Effector memory CD8-positive, alpha-beta T cell (primary cell): ENCODE measurements around the gene SMURF2.

Source experiments
- ATAC-seq: fragments of 150-1000 bp; cut with Tn5 transposase; replicated peaks from 2 replicates; pipeline ENCODE4 v1.10.0; 2021; ENCODE audit warnings: mild to moderate bottlenecking, moderate library complexity
- DNase-seq, 3 experiments: peaks; one replicate each; pipeline ENCODE4 v3.0.0; 2021
- H3K27ac Mint-ChIP-seq, 2 donors: one replicate each; pipeline ENCODE4 v1.8.0; 2022; ENCODE audit warnings: mild to moderate bottlenecking in 2 of 2, mixed read lengths in 2 of 2, moderate library complexity in 2 of 2
- H3K27me3 Mint-ChIP-seq, 2 donors: one replicate each; pipeline ENCODE4 v1.8.0; 2022; ENCODE audit warnings: mixed read lengths in 2 of 2
- H3K36me3 Mint-ChIP-seq: one replicate; pipeline ENCODE4 v1.8.0; 2022; ENCODE audit warnings: mild to moderate bottlenecking, moderate library complexity, mixed read lengths; ENCODE audit not compliant: insufficient read depth
- H3K4me1 Mint-ChIP-seq, 2 donors: one replicate each; pipeline ENCODE4 v1.8.0; 2022; ENCODE audit warnings: low read depth in 2 of 2, mixed read lengths in 2 of 2
- H3K4me3 Mint-ChIP-seq, 2 donors: one replicate each; pipeline ENCODE4 v1.8.0; 2022; ENCODE audit warnings: mild to moderate bottlenecking in 2 of 2, mixed read lengths in 2 of 2, moderate library complexity in 2 of 2
- H3K9me3 Mint-ChIP-seq, 2 donors: one replicate each; pipeline ENCODE4 v1.8.0; 2022; ENCODE audit warnings: mixed read lengths in 2 of 2
- total RNA-seq, 9 experiments: gene quantifications; one replicate each; lab custom pipeline; 2026; lab: John Stamatoyannopoulos, UW

Gene SMURF2
- total RNA-seq: 31.9 to 169 (median 80.5) reads per million in 9 experiments

DNA sequence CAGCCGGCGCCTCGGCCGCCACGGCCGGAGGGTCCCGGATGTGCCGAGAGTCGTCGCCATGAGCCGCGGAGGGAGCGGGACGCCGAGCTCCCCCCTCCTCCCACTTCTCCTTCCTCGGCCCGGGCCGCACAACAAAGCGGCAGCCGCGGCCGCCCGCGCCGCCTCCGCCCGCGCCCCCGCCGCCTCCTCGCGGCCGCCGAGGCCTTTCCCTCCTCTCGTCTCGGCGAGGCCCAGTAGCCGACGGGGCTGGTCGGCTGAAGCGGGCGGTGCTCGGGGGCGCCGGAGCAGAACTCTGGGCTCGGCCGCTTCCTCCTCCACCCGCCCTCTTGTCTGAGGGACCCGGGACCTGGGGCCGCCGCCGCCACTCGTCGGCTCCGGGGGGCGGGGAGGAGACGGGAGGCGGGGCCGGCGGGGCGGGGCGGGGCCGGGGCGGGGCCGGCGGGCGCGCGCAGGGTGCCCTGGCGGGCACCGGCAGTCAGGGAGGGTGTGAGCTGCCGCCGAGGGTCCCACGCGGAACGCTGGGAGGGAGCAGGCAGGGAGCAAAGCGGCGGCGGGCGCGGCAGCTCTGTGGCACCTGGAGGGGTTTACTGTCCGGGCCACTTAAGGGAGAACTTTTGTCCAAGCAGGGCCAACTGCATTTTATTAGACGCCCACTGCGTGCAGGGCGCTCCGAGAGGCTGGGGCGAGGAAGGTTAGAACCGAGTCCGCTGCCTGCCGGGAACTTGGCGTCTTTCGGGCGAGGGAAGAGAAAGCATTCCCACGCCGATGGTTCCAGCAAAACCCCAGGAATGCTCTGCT, at the start of gene SMURF2:
TSS of gene SMURF2 (minus strand) at position 332 of the 798 bp plus-strand sequence. CDS start 427 bp downstream, outside the sequence.
- no peaks in the 10 kb centered on the region for H3K9me3 Mint-ChIP-seq
- peaks cover 28 to 34% of the 10 kb centered on the region in 2 donors for H3K4me1 Mint-ChIP-seq
- peak; percentile 83 for ATAC-seq
- H3K27me3 Mint-ChIP-seq: no peaks in the 10 kb centered on the region
- H3K27ac Mint-ChIP-seq: peak within 1 kb of the TSS; percentile 96 to 97
- peak; percentile 72 to 79 (median 73) for DNase-seq
- H3K36me3 Mint-ChIP-seq: peaks cover 22% of the 10 kb centered on the region
- H3K4me3 Mint-ChIP-seq: peak within 1 kb of the TSS; percentile 96 to 98

DNA sequence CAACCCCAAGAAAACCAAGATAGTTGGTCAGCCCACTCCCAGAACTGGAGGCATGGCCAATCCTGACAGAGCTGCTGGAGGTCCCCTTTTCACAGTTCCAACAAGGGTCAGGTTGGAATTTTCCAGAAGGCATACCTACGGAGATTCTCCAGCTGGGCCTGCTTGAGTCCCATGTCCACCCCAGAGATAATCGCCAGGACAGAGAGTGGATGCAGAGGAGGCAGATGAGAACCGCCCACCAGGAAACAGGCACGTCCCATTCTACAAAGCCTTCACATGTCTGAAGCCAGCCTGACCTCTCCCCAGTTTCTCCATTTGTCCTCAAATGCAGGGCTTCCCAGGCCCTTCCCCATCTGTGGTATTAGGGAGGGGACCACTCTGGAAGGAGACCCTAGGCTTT, 47.4 kb upstream of the SMURF2 start:
- peak overlapping the region; percentile 93 to 95 for H3K27ac Mint-ChIP-seq
- ATAC-seq (no peak), DNase-seq (no peak)
- no peaks in the 10 kb centered on the region for H3K9me3 Mint-ChIP-seq
- H3K27me3 Mint-ChIP-seq: no peaks in the 10 kb centered on the region
- peak overlapping the region; percentile 65 to 69 for H3K4me3 Mint-ChIP-seq
- H3K4me1 Mint-ChIP-seq: peaks cover 62 to 64% of the 10 kb centered on the region in 2 donors
- H3K36me3 Mint-ChIP-seq: peaks cover 8% of the 10 kb centered on the region

DNA sequence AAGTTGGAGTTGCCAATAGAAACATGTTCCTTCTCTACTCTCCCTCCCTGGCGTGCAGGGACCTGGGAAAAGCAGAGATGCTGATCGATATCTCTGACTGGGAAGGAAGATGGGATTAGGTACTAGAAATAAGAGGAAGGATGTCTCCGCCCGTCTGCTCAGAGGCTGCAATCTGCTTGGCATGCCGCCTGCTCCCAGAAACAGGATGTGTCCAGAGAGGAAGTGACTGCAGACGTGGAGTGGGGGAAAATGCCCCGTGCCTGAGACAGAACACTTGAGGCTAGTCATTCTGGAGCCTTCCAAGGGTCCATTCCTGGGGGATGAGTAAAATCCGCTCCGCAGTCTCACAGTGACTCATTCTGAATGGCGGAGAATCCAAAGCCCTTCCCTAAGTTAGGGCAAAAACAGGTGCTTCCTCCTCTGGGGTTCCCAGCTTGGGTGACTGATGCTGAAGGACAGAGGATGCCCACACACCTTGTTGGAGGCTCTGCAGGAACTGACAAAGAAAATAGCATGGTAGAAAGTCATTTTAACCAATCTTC, 45.0 kb upstream of the SMURF2 start:
- no peaks in the 10 kb centered on the region for H3K27me3 Mint-ChIP-seq
- peaks cover 8% of the 10 kb centered on the region for H3K36me3 Mint-ChIP-seq
- peak overlapping the region in 1 of 2 donors; percentile 45 for H3K4me3 Mint-ChIP-seq
- peaks cover 43 to 46% of the 10 kb centered on the region in 2 donors for H3K4me1 Mint-ChIP-seq
- no peaks in the 10 kb centered on the region for H3K9me3 Mint-ChIP-seq
- DNase-seq (no peak), ATAC-seq (no peak)
- H3K27ac Mint-ChIP-seq: peak overlapping the region; percentile 41 to 83

DNA sequence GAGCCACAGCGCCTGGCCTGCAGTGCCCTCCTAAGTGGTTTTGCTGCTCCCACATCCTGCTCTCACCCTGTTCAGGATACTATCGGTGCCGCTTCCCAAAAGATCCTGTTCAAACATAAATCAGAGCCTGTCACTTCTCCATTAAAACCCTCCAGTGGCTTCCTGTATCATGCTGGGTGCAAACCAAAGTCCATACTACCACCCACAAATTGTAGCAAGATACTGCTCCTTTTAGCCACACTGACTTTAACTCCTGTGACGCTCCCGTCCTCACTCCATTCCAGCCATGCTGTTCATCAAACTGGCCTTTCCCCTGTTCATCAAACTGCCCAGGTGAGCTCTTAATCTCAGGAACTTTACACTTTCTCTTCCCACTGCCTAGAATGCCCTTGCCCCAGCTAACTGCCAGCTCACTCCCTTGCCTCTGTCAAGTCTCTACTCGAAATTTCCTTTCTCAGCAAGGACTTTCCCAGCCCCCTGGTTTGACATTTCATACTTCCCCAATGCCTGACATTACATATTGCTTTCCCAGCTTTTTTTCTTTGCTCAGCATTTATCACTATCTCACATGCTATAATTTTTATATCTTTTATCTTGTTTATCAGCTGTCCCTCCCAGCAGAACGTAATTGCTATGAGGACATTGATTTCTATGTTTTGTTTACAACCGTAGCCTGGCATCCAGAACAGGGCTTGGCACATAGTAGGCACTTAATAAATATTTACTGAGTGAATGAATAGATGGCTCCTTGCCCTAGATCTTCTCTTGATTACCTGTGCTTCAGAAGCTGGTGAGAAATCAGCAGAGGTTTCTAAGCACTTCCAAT, 44.3 kb upstream of the SMURF2 start:
- Mint-ChIP-seq H3K27ac (peak overlapping the region; percentile 41 to 83), H3K27me3 (no peaks in the 10 kb centered on the region), H3K36me3 (peaks cover 8% of the 10 kb centered on the region), H3K4me1 (peaks cover 42 to 43% of the 10 kb centered on the region in 2 donors), H3K4me3 (peak overlapping the region in 1 of 2 donors; percentile 45), H3K9me3 (no peaks in the 10 kb centered on the region)
- no peak for DNase-seq
- ATAC-seq: no peak

DNA sequence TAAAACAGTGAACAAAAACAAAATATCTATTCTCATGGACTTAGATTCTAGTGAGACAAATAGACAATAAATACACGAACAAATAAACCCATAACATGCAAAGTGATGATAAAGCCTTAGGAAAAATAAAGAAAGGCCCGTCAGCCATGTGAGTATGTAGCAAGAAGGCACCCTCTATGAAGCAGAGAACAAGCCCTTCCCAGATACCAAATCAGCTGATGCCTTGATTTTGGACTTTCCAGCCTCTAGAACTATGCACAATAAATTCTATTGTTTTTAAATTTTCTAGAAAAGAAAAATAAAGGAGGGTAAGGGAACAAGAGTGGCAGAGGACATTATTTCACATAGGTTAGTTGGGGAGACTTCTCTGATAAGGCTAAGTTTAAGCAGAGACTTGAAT, 40.7 kb upstream of the SMURF2 start:
- H3K4me1 Mint-ChIP-seq: peaks cover 14% of the 10 kb centered on the region in 2 donors
- no peak for DNase-seq
- no peaks in the 10 kb centered on the region for H3K36me3 Mint-ChIP-seq

DNA sequence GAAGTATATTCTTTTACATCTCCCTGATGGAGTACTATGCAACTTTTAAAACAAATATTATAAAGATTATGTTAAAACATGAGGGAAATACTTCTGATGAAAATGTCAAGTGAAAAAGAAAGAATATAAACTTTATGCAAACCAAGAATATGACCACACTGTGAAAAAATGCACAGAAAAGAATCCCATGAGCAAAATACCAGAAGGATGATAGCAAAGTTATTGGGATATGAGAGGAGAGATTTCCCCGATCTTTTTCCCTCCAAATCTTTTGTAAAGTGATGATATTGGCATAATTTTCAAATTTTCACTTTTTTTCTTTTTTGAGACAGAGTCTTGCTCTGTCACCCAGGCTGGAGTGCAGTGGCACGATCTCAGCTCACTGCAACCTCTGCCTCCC, 36.6 kb upstream of the SMURF2 start:
- DNase-seq (no peak), ATAC-seq (no peak)
- no peaks in the 10 kb centered on the region for H3K36me3 Mint-ChIP-seq
- no peak overlapping the region for H3K4me3 Mint-ChIP-seq
- no peaks in the 10 kb centered on the region for H3K27me3 Mint-ChIP-seq
- no peak overlapping the region for H3K27ac Mint-ChIP-seq
- H3K9me3 Mint-ChIP-seq: no peaks in the 10 kb centered on the region
- peaks cover 0 to 2% of the 10 kb centered on the region in 2 donors for H3K4me1 Mint-ChIP-seq

More for the DNA sequence above, 40.7 kb upstream of the SMURF2 start:
- no peak overlapping the region for H3K4me3 Mint-ChIP-seq
- H3K27ac Mint-ChIP-seq: no peak overlapping the region
- no peaks in the 10 kb centered on the region for H3K27me3 Mint-ChIP-seq
- no peaks in the 10 kb centered on the region for H3K9me3 Mint-ChIP-seq
- ATAC-seq: no peak

DNA sequence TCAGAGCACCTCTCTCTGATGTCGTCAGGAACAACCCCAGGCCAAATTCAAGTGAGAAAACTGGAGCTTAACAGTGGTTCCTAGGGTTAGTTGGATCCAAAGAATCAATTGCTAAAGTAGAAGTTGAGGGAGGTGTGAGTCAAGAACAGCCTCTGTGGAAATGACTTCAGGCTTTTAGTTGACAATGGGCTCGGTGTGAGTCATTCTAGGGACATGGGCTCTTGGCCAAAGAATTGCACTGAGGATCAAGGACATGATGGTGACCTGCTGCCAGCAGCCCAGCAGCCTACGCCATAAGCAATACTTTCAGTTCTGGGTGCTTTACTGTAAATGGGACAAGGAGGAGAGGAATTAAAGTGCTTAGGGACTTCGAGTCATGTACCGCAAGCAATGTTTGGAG, 32.1 kb upstream of the SMURF2 start:
- Mint-ChIP-seq H3K27ac (peak overlapping the region in 1 of 2 donors; percentile 35), H3K27me3 (no peaks in the 10 kb centered on the region), H3K36me3 (no peaks in the 10 kb centered on the region), H3K9me3 (no peaks in the 10 kb centered on the region), H3K4me1 (no peaks in the 10 kb centered on the region), H3K4me3 (no peak overlapping the region)
- DNase-seq (no peak), ATAC-seq (no peak)

DNA sequence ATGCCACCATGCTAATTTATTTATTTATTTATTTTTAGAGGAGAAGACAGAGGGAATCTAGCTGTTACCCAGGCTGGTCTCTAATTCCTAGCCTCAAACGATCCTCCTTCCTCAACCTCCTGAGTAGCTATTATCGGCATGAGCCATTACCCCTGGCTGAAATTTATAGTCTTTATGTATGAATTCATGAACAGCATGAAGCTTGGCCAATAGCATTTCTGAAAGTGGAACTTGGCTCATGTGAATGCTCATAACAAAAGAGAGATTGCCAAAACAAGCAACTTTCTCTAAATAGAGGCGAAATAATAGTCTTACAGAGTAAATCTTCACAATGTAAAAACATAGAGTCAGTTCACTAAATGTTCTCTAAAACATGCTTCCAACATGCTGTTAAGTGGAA, 30.1 kb upstream of the SMURF2 start:
- no peaks in the 10 kb centered on the region for H3K4me1 Mint-ChIP-seq
- H3K9me3 Mint-ChIP-seq: no peaks in the 10 kb centered on the region
- ATAC-seq: no peak
- H3K36me3 Mint-ChIP-seq: no peaks in the 10 kb centered on the region
- H3K27ac Mint-ChIP-seq: no peak overlapping the region
- no peaks in the 10 kb centered on the region for H3K27me3 Mint-ChIP-seq
- no peak for DNase-seq
- no peak overlapping the region for H3K4me3 Mint-ChIP-seq

DNA sequence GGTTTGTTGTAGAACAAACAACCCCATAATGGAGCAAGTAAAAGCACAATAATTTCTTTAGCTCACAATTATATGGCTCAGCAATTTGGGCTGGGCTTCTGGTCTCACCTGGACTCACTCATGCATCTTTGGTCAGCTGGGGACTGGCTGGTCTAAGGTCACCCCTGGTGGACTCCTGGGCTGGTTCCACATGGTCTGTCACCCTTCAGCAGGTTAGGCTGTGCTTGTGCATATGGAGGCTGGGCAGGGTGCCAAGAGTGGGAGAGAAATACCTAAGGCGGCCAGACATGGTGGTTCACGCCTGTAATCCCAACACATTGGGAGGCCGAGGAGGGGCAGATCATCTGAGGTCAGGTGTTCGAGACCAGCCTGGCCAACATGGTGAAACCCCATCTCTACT, 27.0 kb upstream of the SMURF2 start:
- no peaks in the 10 kb centered on the region for H3K36me3 Mint-ChIP-seq
- no peaks in the 10 kb centered on the region for H3K4me1 Mint-ChIP-seq
- no peaks in the 10 kb centered on the region for H3K27me3 Mint-ChIP-seq
- ATAC-seq: no peak
- H3K9me3 Mint-ChIP-seq: no peaks in the 10 kb centered on the region
- no peak overlapping the region for H3K4me3 Mint-ChIP-seq
- DNase-seq: no peak
- H3K27ac Mint-ChIP-seq: no peak overlapping the region

DNA sequence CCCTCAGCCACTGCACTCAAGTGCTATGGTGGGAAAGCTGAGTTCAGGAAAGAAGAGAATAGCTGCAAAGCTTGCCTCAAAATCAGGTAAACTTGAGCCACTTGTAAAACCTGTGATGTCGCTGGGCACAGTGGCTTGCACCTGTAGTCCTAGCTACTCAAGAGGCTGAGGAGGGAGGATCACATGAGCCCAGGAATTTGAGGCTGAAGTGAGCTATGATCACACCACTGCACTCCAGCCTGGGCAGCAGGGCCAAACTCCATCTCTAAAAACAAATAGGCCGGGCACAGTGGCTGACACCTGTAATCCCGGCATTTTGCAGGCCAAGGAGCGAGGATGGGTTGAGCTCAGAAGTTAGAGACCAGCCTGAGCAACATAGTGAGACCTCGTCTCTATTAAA, 26.4 kb upstream of the SMURF2 start:
- Mint-ChIP-seq H3K27me3 (no peaks in the 10 kb centered on the region), H3K4me1 (no peaks in the 10 kb centered on the region), H3K27ac (no peak overlapping the region), H3K9me3 (no peaks in the 10 kb centered on the region), H3K4me3 (no peak overlapping the region), H3K36me3 (no peaks in the 10 kb centered on the region)
- ATAC-seq (no peak), DNase-seq (no peak)

DNA sequence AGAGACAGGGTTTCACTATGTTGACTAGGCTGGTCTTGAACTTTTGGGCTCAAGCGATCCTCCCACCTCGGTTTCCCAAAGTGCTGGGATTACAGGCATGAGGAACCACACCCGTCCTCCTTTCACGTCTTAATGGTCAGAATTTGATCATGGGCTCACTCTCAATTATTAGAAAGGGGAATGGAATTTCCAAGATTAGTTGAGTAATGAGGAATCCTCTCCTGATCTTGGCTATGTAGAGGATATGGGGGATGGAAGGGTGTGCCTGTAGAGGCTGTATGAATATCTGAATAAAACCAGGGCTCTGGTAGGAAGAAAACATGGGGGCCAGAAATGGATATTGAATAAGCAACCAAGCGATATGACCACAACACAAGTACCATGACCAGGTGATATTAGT, 25.9 kb upstream of the SMURF2 start:
- H3K36me3 Mint-ChIP-seq: no peaks in the 10 kb centered on the region
- no peaks in the 10 kb centered on the region for H3K4me1 Mint-ChIP-seq
- H3K27me3 Mint-ChIP-seq: no peaks in the 10 kb centered on the region
- no peak for DNase-seq
- no peak overlapping the region for H3K27ac Mint-ChIP-seq
- no peaks in the 10 kb centered on the region for H3K9me3 Mint-ChIP-seq
- no peak for ATAC-seq
- H3K4me3 Mint-ChIP-seq: no peak overlapping the region

DNA sequence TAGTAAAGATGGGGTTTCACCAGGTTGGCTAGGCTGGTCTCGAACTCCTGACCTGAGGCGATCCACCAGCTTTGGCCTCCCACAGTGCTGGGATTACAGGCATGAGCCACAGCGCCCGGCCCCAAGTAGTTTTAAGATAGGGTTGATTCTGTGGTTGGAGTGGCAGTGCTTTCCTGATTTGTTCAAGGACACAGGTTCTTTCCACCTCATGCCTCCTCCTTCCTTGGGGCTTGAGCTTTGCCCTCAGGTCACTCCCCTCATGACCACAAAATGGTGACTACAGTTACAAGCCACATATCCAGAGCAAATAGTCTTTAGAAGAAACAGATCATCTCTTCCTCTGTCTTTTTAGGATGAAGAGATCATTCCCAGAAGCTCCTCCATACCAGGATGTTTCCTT, 25.3 kb upstream of the SMURF2 start:
- H3K27ac Mint-ChIP-seq: no peak overlapping the region
- H3K27me3 Mint-ChIP-seq: no peaks in the 10 kb centered on the region
- no peak overlapping the region for H3K4me3 Mint-ChIP-seq
- DNase-seq (no peak), ATAC-seq (no peak)
- H3K9me3 Mint-ChIP-seq: no peaks in the 10 kb centered on the region
- H3K4me1 Mint-ChIP-seq: no peaks in the 10 kb centered on the region
- H3K36me3 Mint-ChIP-seq: no peaks in the 10 kb centered on the region

DNA sequence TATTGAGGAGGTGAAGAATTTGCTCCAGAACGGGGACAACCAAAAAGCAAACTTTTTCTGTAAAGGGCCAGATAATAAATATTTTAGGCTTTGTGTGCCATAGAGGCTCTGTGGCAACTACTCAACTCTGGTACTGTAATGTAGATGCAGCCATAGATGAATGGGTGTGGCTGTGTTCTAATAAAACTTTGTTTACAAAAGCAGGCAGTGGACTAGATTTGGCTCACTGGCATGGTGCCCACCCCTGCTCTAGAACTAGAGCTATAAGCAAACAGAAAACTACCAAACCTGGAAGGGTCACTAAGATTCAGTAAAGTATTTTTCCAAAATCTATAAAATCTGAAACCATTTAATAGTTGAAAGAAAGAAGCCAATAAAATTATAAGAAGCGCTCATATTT, 24.6 kb upstream of the SMURF2 start:
- Mint-ChIP-seq H3K9me3 (no peaks in the 10 kb centered on the region), H3K4me3 (no peak overlapping the region), H3K4me1 (no peaks in the 10 kb centered on the region)

More for the DNA sequence above, 24.6 kb upstream of the SMURF2 start:
- H3K27ac Mint-ChIP-seq: no peak overlapping the region
- no peaks in the 10 kb centered on the region for H3K36me3 Mint-ChIP-seq
- H3K27me3 Mint-ChIP-seq: no peaks in the 10 kb centered on the region
- ATAC-seq: no peak
- DNase-seq: no peak
